Fibroblast of pulmonary artery (primary cell): ENCODE results near the gene OSBPL6.
A peak's percentile ranks its signal among the peaks of the same experiment; 100 is the strongest.

Experiments used
- DNase-seq: peaks from one replicate; pipeline ENCODE4 v3.0.0-alpha.2; 2010; ENCODE audit warnings: low read depth
- H3K4me3 ChIP-seq: replicated peaks from 2 replicates; pipeline ENCODE4 v1.5.1; 2011; ENCODE audit warnings: low read depth, mild to moderate bottlenecking, control low read depth, low read length, moderate library complexity
- CTCF ChIP-seq: IDR thresholded peaks from 2 replicates; pipeline ENCODE4 v1.5.1; 2011; ENCODE audit warnings: mild to moderate bottlenecking, control low read depth, low read length, inconsistent platforms; ENCODE audit errors: missing control alignments

OSBPL6 gene

DNA sequence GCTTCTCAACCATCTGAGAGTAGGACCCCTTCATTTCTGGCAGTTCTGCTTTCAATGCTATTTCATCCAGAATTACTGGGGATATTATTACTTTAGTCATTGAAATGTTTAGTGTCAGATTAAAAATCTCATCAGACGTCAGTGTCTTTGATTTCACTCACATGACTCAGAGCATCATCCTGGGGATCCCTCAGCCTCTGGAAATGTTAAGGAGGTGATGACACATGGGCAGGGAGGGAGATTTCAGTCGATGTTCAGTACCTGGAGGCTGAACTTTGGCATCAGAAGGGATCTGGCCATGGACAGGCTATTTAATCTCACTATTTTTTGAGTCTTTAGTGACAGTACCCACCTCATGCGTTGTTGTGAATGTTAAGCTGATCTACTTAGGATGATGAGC, 39.1 kb downstream of the OSBPL6 start:
- TF ChIP-seq CTCF, result no peak
- no peak for DNase-seq
- no peak overlapping the region for H3K4me3 ChIP-seq

- TF ChIP-seq CTCF, result no peak
- DNase-seq, result peak; percentile 23
Observed at GRCh38 chr2:178234648-178235047, 40.3 kb downstream of the OSBPL6 start.

GRCh38 chr2:178237488-178238153, 43.3 kb downstream of the OSBPL6 start:
- DNase-seq, result no peak
- TF ChIP-seq CTCF, result no peak

More at GRCh38 chr2:178234648-178235047, 40.3 kb downstream of the OSBPL6 start:
- no peak overlapping the region for H3K4me3 ChIP-seq

DNA sequence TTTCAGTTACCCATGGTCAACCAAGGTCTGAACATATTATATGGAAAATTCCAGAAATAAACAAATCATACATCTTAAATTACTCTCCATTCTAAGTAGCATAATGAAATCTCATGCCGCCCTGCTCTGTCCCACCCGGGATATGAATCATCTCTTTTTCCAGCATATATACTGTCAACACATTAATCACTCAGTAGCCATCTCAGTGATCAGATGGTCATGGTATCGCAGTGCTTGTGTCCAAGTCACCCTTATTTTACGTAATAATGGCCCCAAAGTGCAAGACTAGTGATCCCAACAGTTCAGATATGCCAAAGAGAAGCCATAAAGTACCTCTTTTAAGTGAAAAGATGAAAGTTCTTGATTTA, 43.8 kb downstream of the OSBPL6 start:
- DNase-seq, result peak; percentile 46
- H3K4me3 ChIP-seq, result no peak overlapping the region
- TF ChIP-seq CTCF, result no peak

More at GRCh38 chr2:178237488-178238153, 43.3 kb downstream of the OSBPL6 start:
- H3K4me3 ChIP-seq, result no peak overlapping the region

DNA sequence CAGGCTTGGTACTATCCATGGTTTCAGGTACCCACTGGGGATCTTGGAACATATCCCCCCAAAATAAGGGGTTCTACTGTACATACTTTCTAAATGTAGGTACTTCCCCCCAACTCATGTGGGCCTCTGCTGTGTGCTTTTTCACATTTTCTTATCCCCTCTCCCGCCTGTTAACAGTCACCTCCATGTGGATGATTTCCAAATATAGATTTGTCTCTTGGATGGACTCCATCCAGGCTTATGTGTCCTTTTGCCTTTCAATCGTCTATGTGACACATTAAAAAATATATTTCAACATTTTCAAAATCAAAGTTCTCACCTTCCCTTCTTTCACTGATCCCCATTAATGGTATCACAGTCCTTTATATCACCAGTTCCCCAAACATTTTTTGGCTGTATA, 44.4 kb downstream of the OSBPL6 start:
- no peak for DNase-seq
- no peak for TF ChIP-seq CTCF
- H3K4me3 ChIP-seq, result no peak overlapping the region

GRCh38 chr2:178241844-178242551, 47.7 kb downstream of the OSBPL6 start:
- DNase-seq, result peak; percentile 97
- no peak overlapping the region for H3K4me3 ChIP-seq
- TF ChIP-seq CTCF, result no peak

DNA sequence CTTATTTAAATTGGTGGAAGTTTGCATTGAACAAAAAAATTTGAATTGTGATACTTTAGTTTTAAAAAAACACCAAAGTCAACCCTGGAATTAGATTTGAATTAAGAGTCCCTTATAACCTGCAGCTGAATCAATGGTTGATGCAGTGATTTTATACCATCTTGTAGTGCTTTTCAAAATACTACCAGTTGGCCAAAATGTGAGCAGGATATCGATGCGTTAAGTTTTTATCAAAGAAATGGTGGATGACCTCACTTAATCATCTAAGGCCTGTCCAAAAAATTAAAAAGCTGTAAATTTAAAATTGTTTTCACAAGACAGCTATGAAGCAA, 48.2 kb downstream of the OSBPL6 start:
- DNase-seq, result no peak
- no peak for TF ChIP-seq CTCF

More for the DNA sequence above, 48.2 kb downstream of the OSBPL6 start:
- no peak overlapping the region for H3K4me3 ChIP-seq
